ENCODE measurements around the gene CEP192.
A peak's percentile ranks its signal among the peaks of the same experiment; 100 is the strongest.
"Not testable (repeated sequence)": the region's sequence is repeated elsewhere in the genome, so short reads cannot be mapped to it uniquely, and the experiment has no call there.

CEP192 gene, protein sequence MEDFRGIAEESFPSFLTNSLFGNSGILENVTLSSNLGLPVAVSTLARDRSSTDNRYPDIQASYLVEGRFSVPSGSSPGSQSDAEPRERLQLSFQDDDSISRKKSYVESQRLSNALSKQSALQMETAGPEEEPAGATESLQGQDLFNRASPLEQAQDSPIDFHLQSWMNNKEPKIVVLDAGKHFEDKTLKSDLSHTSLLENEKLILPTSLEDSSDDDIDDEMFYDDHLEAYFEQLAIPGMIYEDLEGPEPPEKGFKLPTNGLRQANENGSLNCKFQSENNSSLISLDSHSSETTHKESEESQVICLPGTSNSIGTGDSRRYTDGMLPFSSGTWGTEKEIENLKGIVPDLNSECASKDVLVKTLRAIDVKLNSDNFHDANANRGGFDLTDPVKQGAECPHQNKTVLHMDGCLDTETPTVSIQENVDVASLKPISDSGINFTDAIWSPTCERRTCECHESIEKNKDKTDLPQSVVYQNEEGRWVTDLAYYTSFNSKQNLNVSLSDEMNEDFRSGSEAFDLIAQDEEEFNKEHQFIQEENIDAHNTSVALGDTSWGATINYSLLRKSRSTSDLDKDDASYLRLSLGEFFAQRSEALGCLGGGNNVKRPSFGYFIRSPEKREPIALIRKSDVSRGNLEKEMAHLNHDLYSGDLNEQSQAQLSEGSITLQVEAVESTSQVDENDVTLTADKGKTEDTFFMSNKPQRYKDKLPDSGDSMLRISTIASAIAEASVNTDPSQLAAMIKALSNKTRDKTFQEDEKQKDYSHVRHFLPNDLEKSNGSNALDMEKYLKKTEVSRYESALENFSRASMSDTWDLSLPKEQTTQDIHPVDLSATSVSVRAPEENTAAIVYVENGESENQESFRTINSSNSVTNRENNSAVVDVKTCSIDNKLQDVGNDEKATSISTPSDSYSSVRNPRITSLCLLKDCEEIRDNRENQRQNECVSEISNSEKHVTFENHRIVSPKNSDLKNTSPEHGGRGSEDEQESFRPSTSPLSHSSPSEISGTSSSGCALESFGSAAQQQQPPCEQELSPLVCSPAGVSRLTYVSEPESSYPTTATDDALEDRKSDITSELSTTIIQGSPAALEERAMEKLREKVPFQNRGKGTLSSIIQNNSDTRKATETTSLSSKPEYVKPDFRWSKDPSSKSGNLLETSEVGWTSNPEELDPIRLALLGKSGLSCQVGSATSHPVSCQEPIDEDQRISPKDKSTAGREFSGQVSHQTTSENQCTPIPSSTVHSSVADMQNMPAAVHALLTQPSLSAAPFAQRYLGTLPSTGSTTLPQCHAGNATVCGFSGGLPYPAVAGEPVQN (N-terminal part only)

DNA sequence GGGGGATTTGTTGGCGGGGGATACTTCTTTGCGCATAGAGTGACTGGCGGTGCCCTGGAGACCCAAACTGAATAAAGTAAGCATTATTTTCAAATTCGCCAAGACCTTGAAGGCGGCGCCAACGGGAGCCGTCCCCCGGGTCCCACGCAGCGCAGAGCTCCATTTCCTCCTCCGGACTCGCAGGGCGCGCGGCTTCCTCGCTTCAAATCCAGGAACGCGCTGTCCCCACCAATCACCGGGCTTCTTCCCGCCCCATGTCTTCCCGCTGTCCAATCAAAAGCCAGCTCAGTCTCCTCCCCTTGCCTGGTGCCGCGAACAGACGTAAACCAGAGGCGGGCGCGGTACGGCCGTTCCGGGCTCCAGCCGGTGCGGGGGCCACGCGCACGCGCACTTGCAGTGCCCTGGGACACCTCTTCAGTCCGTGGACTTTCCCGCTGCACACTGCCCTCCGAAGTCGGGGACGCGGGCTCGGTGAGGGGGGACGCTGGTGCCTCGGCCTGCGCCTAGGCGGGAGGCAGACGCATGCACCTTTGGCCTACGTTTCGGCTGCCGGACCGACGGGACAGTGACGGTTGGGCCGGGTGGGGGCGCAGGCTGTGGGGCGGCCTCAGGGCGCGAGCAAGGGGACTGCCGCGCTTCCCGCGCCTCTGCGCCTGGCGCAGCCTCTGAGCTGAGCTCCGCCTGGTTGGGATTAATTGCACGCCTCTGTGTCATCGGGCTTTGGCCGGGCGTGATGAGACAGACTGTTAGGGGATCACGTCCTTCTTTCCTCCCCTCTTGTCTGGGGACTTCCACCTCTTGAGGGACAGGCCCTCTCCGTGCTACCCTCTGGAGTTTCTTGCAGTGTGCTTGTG lies at the start of gene CEP192:
TSS of gene CEP192 (plus strand) at position 396 of the 854 bp plus-strand sequence. CDS start 8,063 bp downstream, outside the sequence.
- peak; percentile 97 to 98 for DNase-seq

- DNase-seq: no peak
These were observed 47.9 kb upstream of the CEP192 start for GRCh38 chr18:12943215-12943614.

DNA sequence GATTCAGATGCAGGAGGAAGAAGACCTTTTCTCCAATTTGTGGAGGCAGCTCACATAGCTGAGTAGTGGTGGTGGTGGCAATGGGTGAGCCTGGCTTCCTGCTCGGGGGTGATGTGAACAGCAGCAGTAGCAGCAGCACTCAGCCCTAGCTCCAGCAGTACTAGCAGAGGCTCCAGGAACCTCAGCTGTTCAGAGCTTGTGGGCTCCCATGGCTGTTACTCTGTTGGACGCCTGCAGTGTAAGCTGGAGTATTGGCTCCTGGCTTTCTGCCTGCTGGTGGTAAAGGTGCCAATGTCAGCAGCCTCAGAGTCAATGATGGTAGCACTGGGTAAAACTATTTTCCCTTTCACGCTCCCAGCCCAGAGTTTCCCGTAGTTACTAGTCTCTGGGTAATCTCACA lies 46.5 kb upstream of the CEP192 start:
- no peak for DNase-seq

GRCh38 chr18:12946549-12947284 lies 44.4 kb upstream of the CEP192 start:
- DNase-seq: no peak

DNA sequence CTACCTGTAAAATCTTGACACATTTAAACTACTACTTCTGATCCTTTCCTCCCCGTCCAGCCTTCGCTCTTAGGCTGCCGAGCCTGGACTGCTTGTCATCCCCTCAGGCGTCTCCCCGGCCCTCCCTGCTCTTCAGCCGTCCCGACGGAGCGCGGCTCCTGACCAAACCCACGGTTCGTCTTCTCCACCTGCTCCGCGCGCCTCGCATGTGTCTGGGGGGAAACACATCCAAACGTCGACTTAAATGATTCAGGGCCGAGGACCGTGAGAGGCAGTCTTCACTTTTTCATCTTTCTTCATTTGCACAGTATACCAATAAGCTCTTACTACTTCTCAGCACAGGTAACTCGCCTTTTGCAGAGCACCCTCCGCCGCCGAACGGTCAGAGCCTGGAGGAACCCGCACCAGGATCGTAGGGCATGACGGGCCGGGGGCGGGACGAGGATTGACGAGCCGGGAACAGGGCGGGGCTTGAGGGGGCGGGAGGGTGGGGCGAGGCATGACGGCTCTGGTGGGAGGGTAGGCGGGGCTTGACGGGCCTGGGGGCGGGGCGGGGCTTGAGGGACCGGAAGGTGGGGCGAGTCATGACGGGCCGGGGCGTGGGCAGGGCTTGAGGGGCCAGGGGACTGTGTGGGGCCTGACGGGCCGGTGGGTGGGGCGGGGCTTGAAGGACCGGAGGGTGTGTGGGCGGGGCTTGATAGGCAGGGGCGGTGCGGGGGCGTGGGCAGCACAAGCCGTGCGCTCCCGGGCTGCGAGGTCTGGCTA lies 43.7 kb upstream of the CEP192 start, which contains the start of gene SEH1L:
TSS of gene SEH1L (plus strand) at position 727 of the 765 bp plus-strand sequence. CDS start 111 bp downstream, outside the sequence.
- peak; percentile 98 to 100 for DNase-seq

GRCh38 chr18:12948050-12948804 lies 42.9 kb upstream of the CEP192 start:
- DNase-seq: peak; percentile 87 to 91

DNA sequence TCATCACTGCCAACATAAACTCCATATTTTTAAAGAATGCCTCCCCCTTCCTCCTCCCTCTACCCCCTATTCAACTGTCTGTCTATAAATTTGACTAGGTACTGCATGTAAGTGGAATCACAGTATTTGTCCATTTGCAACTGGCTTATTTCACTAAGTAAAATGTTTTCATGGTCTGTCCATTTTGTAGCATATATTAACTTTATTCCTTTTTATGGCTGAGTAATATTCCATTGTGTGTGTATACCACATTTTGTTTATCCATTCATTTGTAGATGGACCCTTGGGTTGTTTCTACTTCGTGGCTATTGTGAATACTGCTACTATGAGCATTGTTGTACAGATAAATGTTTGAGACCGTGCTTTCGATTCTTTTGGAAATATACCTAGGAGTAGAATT lies 32.7 kb upstream of the CEP192 start:
- no peak for DNase-seq

- DNase-seq: no peak
These were observed 30.8 kb upstream of the CEP192 start for GRCh38 chr18:12960395-12960794.

DNA sequence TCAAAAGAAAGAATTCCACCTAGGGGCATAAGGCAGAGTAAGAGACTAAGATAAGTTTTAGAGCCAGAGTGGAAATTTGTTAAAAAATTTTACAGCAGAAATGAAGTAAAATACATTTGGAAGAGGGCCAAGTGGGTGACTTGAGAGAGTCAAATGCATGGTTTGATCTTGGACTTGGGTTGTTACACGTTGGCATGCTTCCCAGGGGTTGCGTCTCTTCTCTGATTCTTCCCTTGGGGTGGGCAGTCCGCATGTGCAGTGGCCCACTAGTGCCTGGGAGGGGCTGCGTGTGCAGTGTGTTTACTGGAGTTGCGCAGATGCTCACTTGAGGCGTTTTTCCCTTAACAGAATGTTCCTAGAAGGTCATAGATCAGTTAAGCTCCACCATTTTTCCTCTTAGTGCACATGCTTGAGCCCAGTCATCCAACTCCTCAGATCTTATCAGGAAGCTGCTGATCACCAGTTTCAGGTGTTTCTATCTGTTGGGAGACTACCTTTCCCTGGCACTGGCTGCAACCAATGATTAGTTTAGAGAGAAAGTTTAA lies 30.2 kb upstream of the CEP192 start:
- DNase-seq: no peak

DNA sequence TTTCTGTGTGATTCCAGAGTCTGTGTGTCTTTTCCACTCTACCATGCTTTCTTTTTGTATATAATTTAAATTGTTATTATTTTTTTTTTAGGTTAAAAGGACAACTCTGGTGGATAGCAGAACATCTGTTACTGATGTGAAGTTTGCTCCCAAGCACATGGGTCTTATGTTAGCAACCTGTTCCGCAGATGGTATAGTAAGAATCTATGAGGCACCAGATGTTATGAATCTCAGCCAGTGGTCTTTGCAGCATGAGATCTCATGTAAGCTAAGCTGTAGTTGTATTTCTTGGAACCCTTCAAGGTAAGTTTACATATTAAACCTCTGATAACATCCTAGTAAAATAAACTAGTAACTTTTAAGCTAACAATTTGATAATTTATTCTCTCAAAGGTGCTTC lies 28.1 kb upstream of the CEP192 start:
- no peak for DNase-seq

DNA sequence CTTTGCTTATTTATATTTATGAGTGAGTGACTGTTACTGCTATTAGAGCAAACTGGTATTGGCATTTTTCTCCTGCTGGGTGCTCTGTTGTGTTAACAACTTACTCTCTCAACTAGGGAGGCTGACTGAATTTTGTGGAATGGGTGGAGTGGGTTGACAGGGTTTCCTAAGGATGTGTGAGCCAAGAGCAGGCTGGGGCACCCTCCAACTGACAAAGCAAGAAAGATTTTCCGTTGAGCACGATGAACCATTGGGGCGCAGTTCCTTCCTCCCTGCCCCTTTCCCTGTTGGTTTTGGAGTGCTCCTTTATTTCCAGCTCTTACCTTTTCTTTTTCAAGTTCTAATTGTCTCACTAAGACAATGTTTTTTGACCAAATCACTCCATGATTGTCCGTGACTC lies 23.0 kb upstream of the CEP192 start:
- no peak for DNase-seq

GRCh38 chr18:12968619-12969018 lies 22.5 kb upstream of the CEP192 start:
- DNase-seq: no peak

GRCh38 chr18:12973562-12974213 lies 17.5 kb upstream of the CEP192 start:
- no peak for DNase-seq

- no peak for DNase-seq
These were observed 15.7 kb upstream of the CEP192 start for GRCh38 chr18:12975488-12975887.

- no peak for DNase-seq
These were observed 14.9 kb upstream of the CEP192 start for GRCh38 chr18:12976305-12976704.

DNA sequence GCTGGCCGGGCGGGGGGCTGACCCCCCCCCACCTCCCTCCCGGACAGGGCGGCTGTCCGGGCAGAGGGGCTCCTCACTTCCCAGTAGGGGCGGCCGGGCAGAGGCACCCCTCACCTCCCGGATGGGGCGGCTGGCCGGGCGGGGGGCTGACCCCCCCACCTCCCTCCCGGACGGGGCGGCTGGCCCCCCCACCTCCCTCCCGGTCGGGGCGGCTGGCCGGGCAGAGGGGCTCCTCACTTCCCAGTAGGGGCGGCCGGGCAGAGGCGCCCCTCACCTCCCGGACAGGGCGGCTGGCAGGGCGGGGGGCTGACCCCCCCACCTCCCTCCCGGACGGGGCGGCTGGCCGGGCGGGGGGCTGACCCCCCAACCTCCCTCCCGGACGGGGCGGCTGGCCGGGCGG lies 11.1 kb upstream of the CEP192 start:
- DNase-seq: not testable (repeated sequence)

DNA sequence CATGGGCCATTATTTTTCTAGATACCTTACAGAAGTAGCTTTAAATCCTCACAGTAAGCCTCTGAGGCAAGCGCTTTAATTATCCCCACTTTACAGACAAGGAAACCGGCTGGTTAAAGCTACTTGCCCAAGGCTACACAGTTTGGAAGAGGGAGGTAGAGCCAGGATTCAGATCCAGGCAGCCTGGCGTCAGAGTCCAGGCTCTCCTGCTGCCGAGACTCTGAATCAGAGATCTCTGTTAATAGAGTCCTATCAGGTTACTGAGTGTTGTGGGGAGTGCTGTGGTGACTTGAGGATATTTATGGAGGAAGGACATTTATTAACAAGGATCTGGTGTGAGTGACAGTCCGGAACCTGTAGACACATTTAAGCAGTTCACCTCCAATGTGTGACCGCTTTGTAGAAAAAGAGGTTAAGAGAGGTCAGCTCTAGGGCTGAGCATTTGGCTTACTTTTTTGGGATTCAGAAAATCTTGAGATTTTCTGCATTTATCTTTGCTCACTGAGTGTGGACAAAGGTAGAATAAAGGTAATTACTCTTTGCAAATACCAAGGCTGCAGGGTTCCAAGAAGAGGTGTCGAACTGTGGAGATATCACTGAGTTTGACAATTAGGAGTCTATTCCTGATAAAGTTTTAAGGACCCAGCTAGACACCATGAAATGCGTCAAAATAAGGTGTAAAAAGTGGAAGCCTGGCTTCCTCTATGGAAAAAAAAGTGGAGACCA lies 1.6 kb upstream of the CEP192 start:
- no peak for DNase-seq

GRCh38 chr18:12990123-12990475 lies 1.1 kb upstream of the CEP192 start:
- no peak for DNase-seq
